HCT116 (cell line): ENCODE measurements around the gene RAB39A.

ENCODE experiments used
- CBX3 ChIP-seq: IDR thresholded peaks from 2 replicates; pipeline ENCODE4 v1.6.1; 2012; ENCODE audit warnings: low read depth
- CEBPB ChIP-seq: IDR thresholded peaks from 2 replicates; pipeline ENCODE4 v1.6.1; 2012; ENCODE audit warnings: low read depth
- ELF1 ChIP-seq: IDR thresholded peaks from 2 replicates; pipeline ENCODE4 v1.6.1; 2012; ENCODE audit warnings: low read depth, borderline replicate concordance
- EZH2 ChIP-seq: fragments of 200-600 bp; sonication (generic); IDR thresholded peaks from 2 replicates; pipeline ENCODE4 v1.6.1; 2017; ENCODE audit warnings: antibody characterized with exemption, mixed run types
- FOSL1 ChIP-seq: IDR thresholded peaks from 2 replicates; pipeline ENCODE4 v1.6.1; 2012; ENCODE audit warnings: low read depth
- POLR2A ChIP-seq: IDR thresholded peaks from 2 replicates; pipeline ENCODE4 v1.7.0; 2011; ENCODE audit warnings: borderline replicate concordance; ENCODE audit not compliant: insufficient read depth, insufficient read length; ENCODE audit errors: extremely low read depth
- POLR2AphosphoS5 ChIP-seq: IDR thresholded peaks from 2 replicates; pipeline ENCODE4 v1.6.1; 2011; ENCODE audit warnings: mild to moderate bottlenecking, low read depth, low read length, moderate library complexity
- RAD21 ChIP-seq: IDR thresholded peaks from 2 replicates; pipeline ENCODE4 v1.6.1; 2012; ENCODE audit warnings: low read depth, mild to moderate bottlenecking
- SP1 ChIP-seq: IDR thresholded peaks from 2 replicates; pipeline ENCODE4 v1.6.1; 2012; ENCODE audit warnings: low read depth
- YY1 ChIP-seq: IDR thresholded peaks from 2 replicates; pipeline ENCODE4 v1.6.1; 2011; ENCODE audit warnings: low read length, low read depth, moderate library complexity, mild to moderate bottlenecking; ENCODE audit not compliant: insufficient replicate concordance; ENCODE audit errors: extremely low read depth
- TF ChIP-seq, protein P1 (sequence below), 3 experiments: fragments of 200-600 bp in 1 of 3; sonication (generic) in 1 of 3; IDR thresholded peaks in 2 of 3; conservative IDR thresholded peaks in 1 of 3; 2 replicates each; pipeline ENCODE4 v1.5.1; 2012 to 2017; ENCODE audit warnings: low read depth in 2 of 3, low read length in 2 of 3, antibody characterized with exemption in 1 of 3, borderline replicate concordance in 1 of 3, control low read depth in 1 of 3, mild to moderate bottlenecking in 1 of 3, mixed read lengths in 1 of 3, mixed run types in 1 of 3, moderate library complexity in 1 of 3; ENCODE audit not compliant: insufficient read depth in 1 of 3
- TF ChIP-seq, protein P2 (sequence below): IDR thresholded peaks from 2 replicates; pipeline ENCODE4 v1.6.1; 2012; ENCODE audit warnings: low read depth

DNA sequence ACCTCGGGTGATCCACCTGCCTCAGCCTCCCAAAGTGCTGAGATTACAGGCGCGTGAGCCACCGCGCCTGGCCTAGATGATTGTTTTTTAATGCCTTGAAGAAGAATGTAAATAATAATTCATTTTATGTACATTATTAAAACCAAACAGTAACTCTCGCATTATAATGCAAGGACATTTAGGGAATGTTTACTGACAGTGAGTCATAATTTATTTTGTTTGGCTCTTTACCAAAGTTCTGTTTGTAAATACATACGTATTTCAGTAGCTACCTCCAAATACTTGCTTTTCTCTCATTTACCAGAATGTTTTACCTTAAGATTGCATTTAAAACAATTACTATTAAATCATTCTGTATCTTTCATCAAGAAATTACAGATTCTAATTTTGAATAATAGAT lies 3.0 kb downstream of the RAB39A start:
- TF ChIP-seq RAD21 (no peak), POLR2A (no peak), CEBPB (no peak), SP1 (no peak), EZH2 (no peak), YY1 (no peak), POLR2AphosphoS5 (no peak), FOSL1 (no peak), CBX3 (no peak), ELF1 (no peak)
- TF ChIP-seq, protein P1, sequence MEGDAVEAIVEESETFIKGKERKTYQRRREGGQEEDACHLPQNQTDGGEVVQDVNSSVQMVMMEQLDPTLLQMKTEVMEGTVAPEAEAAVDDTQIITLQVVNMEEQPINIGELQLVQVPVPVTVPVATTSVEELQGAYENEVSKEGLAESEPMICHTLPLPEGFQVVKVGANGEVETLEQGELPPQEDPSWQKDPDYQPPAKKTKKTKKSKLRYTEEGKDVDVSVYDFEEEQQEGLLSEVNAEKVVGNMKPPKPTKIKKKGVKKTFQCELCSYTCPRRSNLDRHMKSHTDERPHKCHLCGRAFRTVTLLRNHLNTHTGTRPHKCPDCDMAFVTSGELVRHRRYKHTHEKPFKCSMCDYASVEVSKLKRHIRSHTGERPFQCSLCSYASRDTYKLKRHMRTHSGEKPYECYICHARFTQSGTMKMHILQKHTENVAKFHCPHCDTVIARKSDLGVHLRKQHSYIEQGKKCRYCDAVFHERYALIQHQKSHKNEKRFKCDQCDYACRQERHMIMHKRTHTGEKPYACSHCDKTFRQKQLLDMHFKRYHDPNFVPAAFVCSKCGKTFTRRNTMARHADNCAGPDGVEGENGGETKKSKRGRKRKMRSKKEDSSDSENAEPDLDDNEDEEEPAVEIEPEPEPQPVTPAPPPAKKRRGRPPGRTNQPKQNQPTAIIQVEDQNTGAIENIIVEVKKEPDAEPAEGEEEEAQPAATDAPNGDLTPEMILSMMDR (IDR thresholded peaks at IDR 0.05 in 2 of 3, conservative IDR thresholded peaks at IDR 0.05 in 1 of 3; ENCODE audit: borderline replicate concordance in 1 of 3, insufficient read depth in 1 of 3, low read depth in 2 of 3, low read length in 2 of 3), result no peak
- TF ChIP-seq, protein P2, sequence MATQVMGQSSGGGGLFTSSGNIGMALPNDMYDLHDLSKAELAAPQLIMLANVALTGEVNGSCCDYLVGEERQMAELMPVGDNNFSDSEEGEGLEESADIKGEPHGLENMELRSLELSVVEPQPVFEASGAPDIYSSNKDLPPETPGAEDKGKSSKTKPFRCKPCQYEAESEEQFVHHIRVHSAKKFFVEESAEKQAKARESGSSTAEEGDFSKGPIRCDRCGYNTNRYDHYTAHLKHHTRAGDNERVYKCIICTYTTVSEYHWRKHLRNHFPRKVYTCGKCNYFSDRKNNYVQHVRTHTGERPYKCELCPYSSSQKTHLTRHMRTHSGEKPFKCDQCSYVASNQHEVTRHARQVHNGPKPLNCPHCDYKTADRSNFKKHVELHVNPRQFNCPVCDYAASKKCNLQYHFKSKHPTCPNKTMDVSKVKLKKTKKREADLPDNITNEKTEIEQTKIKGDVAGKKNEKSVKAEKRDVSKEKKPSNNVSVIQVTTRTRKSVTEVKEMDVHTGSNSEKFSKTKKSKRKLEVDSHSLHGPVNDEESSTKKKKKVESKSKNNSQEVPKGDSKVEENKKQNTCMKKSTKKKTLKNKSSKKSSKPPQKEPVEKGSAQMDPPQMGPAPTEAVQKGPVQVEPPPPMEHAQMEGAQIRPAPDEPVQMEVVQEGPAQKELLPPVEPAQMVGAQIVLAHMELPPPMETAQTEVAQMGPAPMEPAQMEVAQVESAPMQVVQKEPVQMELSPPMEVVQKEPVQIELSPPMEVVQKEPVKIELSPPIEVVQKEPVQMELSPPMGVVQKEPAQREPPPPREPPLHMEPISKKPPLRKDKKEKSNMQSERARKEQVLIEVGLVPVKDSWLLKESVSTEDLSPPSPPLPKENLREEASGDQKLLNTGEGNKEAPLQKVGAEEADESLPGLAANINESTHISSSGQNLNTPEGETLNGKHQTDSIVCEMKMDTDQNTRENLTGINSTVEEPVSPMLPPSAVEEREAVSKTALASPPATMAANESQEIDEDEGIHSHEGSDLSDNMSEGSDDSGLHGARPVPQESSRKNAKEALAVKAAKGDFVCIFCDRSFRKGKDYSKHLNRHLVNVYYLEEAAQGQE, result no peak
